GM12875 (cell line): ENCODE measurements around the gene AKAP13.
"Not testable (repeated sequence)": the region's sequence is repeated elsewhere in the genome, so short reads cannot be mapped to it uniquely, and the experiment has no call there.

Experiments used
- H3K4me3 ChIP-seq: one replicate; pipeline ENCODE4 v1.5.1; 2011; ENCODE audit warnings: low read depth, low read length, control low read depth
- TF ChIP-seq, protein P1 (sequence below): IDR thresholded peaks from 2 replicates; pipeline ENCODE4 v1.5.1; 2011; ENCODE audit warnings: low read depth, mild to moderate bottlenecking, control low read depth, inconsistent platforms, low read length, moderate library complexity, borderline replicate concordance; ENCODE audit not compliant: insufficient read depth

AKAP13 gene

DNA sequence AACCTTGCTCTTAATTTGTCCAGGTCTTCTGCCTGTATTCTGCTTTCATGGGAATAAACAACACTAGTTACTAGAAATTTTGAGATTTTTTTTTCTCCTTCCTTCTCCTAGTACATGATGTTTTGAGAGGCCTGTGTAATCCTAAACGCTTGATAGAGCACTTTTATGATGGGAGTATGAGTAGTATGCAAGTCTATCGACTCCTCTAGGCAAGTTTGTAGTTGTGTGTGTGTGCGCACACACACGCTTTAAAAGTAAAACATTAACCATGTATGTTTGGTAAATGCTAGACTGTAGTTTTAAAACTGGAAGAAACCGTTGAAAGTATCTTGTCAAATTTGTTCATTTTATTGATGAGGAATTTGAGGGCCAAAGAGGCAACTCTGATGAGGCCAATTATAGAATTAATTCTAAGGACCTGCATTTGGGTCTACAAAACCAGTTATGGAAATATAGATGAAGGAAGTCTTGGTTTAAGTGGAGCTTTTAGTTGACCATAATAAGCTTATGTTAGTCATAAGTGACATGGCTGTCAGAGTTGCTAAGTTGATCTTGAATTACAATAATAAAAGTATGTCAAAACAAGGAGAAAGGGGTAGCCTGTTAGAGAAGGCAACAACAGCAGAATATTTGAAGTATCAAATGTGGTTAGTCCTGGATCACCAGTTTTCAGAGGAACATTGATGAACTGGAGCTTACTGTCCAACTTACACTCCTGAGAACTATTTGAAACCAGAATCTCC lies 47.1 kb downstream of the AKAP13 start:
- TF ChIP-seq, protein P1, sequence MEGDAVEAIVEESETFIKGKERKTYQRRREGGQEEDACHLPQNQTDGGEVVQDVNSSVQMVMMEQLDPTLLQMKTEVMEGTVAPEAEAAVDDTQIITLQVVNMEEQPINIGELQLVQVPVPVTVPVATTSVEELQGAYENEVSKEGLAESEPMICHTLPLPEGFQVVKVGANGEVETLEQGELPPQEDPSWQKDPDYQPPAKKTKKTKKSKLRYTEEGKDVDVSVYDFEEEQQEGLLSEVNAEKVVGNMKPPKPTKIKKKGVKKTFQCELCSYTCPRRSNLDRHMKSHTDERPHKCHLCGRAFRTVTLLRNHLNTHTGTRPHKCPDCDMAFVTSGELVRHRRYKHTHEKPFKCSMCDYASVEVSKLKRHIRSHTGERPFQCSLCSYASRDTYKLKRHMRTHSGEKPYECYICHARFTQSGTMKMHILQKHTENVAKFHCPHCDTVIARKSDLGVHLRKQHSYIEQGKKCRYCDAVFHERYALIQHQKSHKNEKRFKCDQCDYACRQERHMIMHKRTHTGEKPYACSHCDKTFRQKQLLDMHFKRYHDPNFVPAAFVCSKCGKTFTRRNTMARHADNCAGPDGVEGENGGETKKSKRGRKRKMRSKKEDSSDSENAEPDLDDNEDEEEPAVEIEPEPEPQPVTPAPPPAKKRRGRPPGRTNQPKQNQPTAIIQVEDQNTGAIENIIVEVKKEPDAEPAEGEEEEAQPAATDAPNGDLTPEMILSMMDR, result no peak
- no peak overlapping the region for H3K4me3 ChIP-seq

- no peak overlapping the region for H3K4me3 ChIP-seq
- TF ChIP-seq, protein P1, result no peak
Measured at GRCh38 chr15:85429522-85429921, 49.1 kb downstream of the AKAP13 start.

- TF ChIP-seq, protein P1, result no peak
Measured at GRCh38 chr15:85430406-85431204, 50.2 kb downstream of the AKAP13 start.

DNA sequence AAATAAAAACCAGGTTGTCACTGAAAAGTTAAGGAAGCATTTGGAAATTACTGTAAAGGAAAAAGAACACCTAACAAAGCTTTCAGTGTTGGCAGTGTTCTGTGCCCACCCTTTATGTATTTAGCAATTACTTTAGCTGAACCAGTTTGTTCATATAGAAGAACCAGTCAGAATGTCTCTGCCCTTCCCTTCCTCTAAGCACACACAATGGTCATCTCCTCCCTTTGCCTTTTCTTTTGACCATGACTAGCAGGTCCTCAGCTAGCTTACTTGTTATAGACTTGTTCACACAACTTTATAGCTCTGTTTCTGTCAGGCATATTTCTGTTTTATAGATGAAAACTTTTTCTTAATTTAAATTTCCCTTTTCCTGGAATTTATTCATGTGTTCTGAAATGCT lies 59.6 kb downstream of the AKAP13 start:
- no peak overlapping the region for H3K4me3 ChIP-seq
- TF ChIP-seq, protein P1, result no peak

More at GRCh38 chr15:85430406-85431204, 50.2 kb downstream of the AKAP13 start:
- no peak overlapping the region for H3K4me3 ChIP-seq

DNA sequence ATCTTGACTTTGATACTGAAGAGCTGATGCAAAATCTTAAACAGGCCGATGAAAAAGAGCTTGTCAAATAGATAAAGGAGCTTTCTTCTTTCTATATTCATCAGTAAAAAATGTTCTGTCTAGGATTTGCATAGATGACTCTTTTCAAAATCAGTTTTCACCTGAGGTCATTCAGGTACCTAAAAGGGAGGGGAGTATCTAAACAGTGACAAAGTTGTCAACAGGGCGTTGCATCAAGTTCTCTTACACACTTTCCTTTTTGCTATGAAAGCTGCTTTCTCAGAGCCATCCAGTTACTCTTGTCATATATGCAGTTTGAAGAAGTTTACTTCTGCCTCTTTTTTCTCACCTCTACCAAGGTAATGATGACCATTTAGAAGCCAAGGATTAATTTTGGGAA lies 60.0 kb downstream of the AKAP13 start:
- no peak overlapping the region for H3K4me3 ChIP-seq
- TF ChIP-seq, protein P1, result no peak

DNA sequence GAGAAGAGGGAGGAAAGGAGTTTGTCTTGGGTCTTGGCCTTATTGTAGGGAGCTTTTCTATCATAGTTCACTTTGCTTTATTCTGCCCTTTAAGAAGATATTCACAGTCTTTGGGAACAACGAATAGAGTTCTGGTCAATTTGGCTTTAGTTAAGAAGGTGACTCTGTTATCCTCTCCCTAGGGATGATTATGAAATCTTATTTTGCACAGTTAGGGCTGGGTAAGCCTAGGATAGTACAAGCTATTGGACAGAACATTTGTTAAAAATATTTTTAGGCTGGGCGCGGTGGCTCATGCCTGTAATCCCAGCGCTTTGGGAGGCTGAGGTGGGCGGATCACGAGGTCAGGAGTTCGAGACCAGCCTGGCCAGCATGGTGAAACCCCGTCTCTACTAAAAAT lies 61.5 kb downstream of the AKAP13 start:
- not testable (repeated sequence) for H3K4me3 ChIP-seq

DNA sequence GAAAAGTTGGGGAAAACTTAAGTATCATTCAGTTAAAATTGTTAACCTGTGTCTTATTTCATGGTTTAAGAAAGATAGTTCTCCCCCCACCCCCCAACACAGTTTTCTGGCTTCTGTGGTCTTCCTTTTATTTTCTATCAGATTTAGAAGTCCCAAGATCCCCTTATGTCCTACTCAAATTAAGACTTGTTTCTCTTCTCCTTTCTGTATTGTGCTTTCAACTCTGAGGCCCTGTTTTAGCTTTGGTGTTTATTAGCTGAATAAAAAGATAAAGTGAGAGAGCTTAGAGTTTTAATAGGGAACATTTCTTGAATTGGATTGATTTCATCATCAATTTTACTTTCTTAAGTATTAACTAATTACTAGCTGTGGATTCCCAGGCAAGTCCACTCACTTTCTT lies 62.6 kb downstream of the AKAP13 start:
- H3K4me3 ChIP-seq, result no peak overlapping the region
- TF ChIP-seq, protein P1, result no peak
